HG03159 (cell line): Measurements from ENCODE around the gene AKAP8L.

Source experiments
- ATAC-seq: cut with Tn5 transposase; IDR thresholded peaks from one replicate; pipeline ENCODE4 v1.9.1; 2021; ENCODE audit warnings: mild to moderate bottlenecking, moderate library complexity; ENCODE audit not compliant: unreplicated experiment

Gene AKAP8L

GRCh38 chr19:15449620-15450527, 31.1 kb upstream of the AKAP8L start, which contains the start of gene WIZ:
Gene WIZ, minus strand, starts transcription at chr19:15449956. Its CDS starts 1,649 bp downstream, at chr19:15448307.
- ATAC-seq: no peak

GRCh38 chr19:15448778-15449619, 30.2 kb upstream of the AKAP8L start:
- ATAC-seq: no peak

DNA sequence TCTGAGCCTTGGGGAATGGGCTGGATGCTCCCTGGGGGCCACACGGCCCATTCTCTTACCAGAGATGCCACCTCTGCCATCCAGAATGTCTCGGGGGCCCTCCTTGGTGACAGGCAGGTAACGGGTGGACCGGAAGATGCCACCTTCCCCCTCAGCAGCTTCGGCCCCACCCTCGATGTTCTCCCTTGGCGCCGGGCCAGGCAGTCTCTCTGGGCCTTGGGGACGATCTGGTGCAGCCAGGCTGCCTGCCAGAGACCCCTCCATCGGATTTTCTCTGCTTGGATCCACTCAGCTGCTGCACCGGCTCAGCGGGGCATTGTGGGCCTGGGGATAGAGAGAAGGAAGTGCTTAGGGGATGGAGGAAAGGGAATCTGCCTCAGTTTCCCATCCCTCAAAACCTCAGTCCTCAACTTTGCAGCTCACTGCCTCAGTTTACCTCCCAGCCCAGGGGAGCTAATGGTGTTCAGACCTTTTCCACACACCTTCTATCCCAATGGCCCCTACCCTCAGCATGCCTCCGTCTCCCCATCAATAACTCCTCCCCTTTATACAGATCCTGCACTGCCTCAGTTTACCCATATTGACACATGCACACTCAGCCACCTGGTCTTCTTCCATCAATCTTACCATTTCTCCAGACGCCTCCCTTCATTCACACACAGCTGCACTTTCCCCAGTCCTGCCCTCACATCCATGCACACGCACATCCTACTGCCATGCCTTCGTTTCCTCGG, 29.4 kb upstream of the AKAP8L start:
- no peak for ATAC-seq

DNA sequence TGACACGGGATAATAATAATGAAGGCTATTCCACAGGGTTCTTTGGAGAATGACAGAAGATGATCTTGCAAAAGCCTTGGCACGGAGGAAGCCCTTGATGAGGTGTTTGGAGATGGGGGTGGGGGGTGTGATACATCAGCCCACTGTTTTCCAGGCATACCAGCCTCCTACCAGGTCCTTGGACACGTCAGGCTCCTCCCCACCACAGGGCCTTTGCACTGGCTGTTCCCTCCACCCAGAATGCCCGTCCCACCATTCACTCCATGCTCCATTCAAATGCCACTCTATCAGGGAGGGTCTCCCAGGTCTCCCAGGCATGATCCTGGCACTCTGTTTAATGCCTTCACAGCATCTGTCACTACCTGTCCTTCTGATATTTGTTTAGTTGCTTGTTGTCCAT, 28.3 kb upstream of the AKAP8L start:
- ATAC-seq: no peak

DNA sequence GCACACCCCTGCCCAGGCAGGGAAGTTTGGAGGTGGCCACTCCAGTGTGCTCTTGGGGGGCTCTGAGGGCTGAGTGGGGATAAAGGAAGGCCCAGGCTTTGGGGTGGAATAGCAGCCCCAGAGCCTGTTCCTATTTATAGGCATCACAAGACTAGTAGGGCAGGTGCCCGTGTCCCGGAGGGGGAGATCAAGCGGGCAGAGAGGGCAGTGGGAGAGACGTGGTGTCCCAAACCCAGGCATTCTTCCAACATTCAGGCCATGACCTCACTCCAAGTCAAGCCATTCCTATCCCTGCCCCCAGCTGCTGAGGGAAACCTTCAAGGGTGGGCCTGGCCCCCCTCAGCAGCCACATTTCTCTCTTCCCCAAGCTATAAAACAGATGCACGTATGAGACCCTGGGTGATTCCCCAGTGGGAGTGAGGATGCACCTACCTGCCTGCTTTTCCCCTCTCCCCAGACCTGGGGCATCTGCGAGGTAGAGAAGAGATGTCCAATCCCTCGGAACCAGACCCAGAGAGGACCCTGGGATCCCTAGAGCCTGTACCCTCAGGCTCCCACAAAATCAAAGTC, 27.1 kb upstream of the AKAP8L start:
- ATAC-seq: no peak

- ATAC-seq: no peak
These were observed 26.4 kb upstream of the AKAP8L start for GRCh38 chr19:15445227-15445605.

DNA sequence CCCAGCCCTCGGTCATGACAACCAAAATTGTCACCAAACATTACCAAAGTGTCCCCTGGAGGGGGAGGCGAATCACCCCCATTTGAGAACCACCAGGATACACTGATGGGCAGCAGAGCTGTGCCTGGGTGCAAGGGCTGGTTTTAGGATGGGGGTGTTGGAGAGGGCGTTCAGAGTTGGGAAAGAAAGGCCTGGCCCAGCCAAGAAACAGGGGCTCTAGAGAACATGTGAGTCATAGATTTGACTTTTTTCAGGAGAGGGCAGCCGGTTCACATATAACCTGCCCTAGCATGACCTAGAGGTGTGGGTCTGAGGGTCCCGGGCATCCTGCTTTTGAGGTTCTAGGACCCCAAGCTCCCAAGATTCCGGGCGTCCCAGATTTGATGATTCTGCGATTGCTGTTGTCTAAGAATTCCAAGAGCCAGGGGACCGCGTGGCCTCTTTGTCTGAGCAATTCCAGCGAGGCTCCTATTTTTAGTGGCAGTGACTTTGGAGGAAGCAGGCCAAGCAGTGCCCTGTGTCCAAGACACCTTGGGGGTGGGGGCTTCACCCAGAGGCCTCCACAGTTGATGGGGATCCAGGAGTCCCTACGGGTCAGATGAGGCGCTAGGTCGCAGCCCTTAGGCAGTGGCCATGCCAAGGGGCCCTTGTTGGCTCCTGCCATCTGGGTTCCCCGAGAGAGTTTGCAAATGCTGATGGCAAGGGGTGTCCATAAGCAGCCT, 25.9 kb upstream of the AKAP8L start:
- no peak for ATAC-seq

DNA sequence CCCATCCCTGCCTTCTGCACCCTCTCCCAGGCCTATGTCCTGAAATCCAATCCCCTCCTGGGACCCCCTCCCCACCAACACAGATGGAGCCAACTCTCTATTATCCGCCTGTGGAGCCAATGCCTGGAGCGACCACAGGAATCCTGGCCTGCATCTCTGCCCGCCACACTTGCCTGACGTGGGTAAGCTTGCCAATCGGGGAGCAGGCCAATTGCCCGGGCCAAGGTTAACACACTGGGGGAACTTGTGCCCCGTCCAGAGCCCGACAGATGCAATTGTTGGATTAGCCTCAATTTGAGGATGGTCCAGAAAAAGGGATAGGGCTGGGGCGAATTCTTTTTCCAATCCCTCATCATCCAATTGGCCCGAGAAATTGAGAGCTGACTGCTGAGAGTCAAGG, 25.1 kb upstream of the AKAP8L start:
- ATAC-seq: no peak

DNA sequence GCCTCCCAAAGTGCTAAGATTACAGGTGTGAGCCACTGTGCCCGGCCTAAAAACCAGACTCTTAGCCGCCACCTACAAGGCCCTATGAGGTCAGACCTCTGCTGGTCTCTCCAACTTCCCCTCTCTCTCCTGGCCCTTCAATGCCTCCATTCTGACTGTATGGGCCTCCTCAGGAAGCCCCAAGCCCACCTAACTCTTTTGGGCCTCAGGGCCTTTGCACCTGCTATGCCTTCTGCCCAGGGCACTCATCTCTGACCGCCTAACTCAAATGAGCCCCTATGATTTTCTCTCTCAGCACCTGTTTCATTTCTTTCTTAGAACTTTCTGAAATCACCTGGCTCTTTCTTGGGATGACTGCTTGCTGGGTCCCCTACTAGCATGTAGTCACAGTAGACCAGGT, 24.5 kb upstream of the AKAP8L start:
- no peak for ATAC-seq

DNA sequence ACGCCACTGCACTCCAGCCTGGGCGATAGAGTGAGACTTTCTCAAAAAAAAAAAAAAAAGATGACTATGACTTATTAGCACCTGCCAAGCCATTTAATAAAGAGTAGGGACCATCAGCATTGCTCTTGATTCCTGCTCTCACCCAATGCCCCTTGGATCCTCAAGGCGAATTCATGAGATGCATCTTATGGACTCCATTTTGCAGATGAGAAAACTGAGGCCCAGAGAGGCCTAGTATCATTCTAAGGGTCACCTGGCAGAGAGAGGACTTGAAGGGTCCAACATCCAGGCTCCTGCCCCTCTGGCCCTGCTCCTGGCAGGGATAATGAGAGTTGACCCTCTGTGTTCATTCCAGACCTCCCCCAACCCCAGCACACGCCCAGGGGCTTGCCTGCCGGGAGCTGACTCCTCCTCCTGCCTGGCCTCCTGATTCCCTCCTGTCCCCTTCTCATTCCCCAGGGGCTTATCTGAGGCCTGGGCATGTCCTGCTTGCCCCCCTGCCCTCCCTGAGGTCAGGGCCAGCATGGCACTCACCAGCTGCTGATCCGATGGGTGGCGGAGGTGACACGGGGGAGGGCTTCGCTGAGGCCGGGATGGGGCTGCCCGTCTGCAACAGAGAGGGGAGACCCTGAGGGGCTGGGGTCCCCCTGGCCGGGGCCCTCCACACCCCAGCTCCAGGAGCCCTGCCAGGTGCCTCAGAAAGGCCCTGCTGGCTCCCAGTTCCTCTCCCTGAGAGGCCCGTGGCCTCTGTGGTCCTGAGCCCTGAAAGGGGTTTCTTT, 23.5 kb upstream of the AKAP8L start:
- ATAC-seq: no peak

- ATAC-seq: no peak
These were observed 22.5 kb upstream of the AKAP8L start for GRCh38 chr19:15441317-15441716.

DNA sequence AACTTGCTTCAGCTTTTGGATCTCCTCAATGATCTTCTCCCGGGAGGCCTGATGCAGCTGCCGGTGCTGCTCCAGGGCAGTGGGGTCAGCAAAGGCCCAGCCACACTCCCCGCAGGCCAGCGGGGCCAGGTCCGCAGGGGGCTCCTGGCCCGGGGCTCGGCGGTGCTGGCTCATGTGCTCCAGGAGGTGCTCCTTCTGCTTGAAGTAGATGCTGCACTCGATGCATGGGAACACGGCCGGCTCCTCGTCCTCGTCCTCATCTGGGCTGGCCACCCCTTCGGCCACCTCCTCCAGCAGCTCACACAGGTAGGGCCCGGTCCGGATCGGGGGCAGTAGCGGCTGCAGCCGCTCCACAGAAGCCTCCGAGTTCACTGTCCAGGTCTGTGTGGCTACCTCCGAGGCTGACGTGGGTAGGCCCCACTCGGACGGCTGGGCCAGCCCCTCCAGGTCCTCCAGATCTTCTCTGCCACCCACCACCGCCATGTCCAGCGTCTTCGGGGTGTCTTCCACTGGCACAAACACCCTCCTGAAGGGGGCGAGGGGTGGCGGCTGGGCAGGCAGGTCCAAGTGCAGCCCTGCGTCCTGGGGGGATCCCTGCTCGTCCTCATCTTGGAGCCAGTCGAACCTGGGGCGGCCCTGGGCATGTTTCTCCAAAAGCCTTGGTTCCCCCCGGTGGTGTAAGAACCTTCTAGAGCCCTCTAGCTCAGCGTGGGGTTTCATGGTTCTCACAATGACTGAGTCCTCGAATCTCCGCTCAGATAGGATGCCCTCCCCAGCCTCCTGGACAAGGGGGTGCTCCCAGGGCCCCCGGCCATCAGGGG, 21.2 kb upstream of the AKAP8L start:
- ATAC-seq: no peak

- ATAC-seq: no peak
These were observed 20.5 kb upstream of the AKAP8L start for GRCh38 chr19:15439078-15439799.

GRCh38 chr19:15438577-15438976, 19.8 kb upstream of the AKAP8L start:
- ATAC-seq: no peak

GRCh38 chr19:15438124-15438496, 19.3 kb upstream of the AKAP8L start:
- ATAC-seq: no peak

GRCh38 chr19:15437355-15438123, 18.8 kb upstream of the AKAP8L start:
- no peak for ATAC-seq

DNA sequence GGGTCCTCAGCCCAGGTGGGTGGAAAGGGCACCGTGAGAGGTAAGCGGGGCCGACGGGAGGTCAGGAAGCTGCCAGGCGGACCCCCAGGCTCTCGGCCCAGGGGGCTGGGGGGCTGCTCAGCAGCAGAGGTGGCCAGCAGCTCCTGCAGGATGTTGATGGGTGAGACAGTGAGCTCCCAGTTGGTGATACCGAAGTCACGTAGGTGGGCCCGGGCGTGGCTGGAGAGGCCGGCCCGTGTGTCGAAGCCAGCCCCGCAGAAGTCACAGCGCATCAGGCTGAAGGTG, 18.0 kb upstream of the AKAP8L start:
- no peak for ATAC-seq
